Thoracic aorta (tissue), 2 donors: Measurements from ENCODE around the gene CAPZA2. TPM values are rescaled to one million over a fixed set of nuclear protein-coding genes. Genes with fewer than 3 reads are reported as not detected.

ENCODE experiments used
- ATAC-seq: fragments of 150-250 bp; one replicate; pipeline ENCODE4 v1.8.0; 2017; ENCODE audit warnings: low read depth; ENCODE audit not compliant: insufficient number of reproducible peaks, low FRiP score
- DNase-seq: peaks from one replicate; pipeline ENCODE4 v3.0.0-alpha.2; 2020; ENCODE audit warnings: low spot score
- H3K27ac ChIP-seq, 2 donors: fragments of 200-600 bp; sonication (generic); 1 replicate in 1 of 2; 2 replicates in 1 of 2; pipeline ENCODE4 v1.5.1; 2016; ENCODE audit warnings: mild to moderate bottlenecking in 2 of 2, moderate library complexity in 2 of 2
- H3K27me3 ChIP-seq: fragments of 200-600 bp; sonication (generic); replicated peaks from 2 replicates; pipeline ENCODE4 v1.6.0; 2016; ENCODE audit warnings: mild to moderate bottlenecking; ENCODE audit not compliant: insufficient read depth
- H3K36me3 ChIP-seq: fragments of 200-600 bp; sonication (generic); one replicate; pipeline ENCODE4 v1.5.1; 2016
- H3K4me1 ChIP-seq, 2 donors: fragments of 200-600 bp; sonication (generic); 1 replicate in 1 of 2; 2 replicates in 1 of 2; pipeline versions ENCODE4 v1.5.1 to v1.6.0; 2016; ENCODE audit warnings: low read depth in 2 of 2, mild to moderate bottlenecking in 1 of 2; ENCODE audit not compliant: control insufficient read depth in 1 of 2
- H3K4me3 ChIP-seq: fragments of 200-600 bp; sonication (generic); 2 replicates; pipeline ENCODE4 v1.5.1; 2016; ENCODE audit warnings: mild to moderate bottlenecking
- H3K9me3 ChIP-seq: fragments of 200-600 bp; sonication (generic); 2 replicates; pipeline ENCODE4 v1.5.1; 2016
- CTCF ChIP-seq: fragments of 200-600 bp; sonication (generic); IDR thresholded peaks from one replicate; pipeline ENCODE4 v1.5.1; 2019; ENCODE audit warnings: antibody characterized with exemption
- total RNA-seq, 2 donors: library from RNA; depleted of rRNA; stranded (reverse); fragments of >200 nt; gene quantifications; one replicate each; pipeline versions ENCODE4 v1.1.0 to v1.2.3, GENCODE V29; 2016

The CAPZA2 gene
- total RNA-seq, 2 donors from 2014 or later = 69.0 to 141 TPM

GRCh38 chr7:116842371-116842770 is 20.0 kb upstream of the CAPZA2 start:
- no peak for ATAC-seq
- TF ChIP-seq CTCF = no peak
- H3K36me3 ChIP-seq = no peaks in the 10 kb centered on the region
- H3K27me3 ChIP-seq = no peaks in the 10 kb centered on the region
- no peaks in the 10 kb centered on the region for H3K4me1 ChIP-seq
- H3K9me3 ChIP-seq = no peaks in the 10 kb centered on the region
- H3K27ac ChIP-seq = no peak overlapping the region
- no peak for DNase-seq
- no peak overlapping the region for H3K4me3 ChIP-seq

- peak overlapping the region; percentile 9 to 50 for H3K27ac ChIP-seq
- no peak for TF ChIP-seq CTCF
- no peaks in the 10 kb centered on the region for H3K27me3 ChIP-seq
- ATAC-seq (no peak), DNase-seq (no peak)
- peak overlapping the region; percentile 70 for H3K4me3 ChIP-seq
- H3K36me3 ChIP-seq = no peaks in the 10 kb centered on the region
- H3K4me1 ChIP-seq = no peaks in the 10 kb centered on the region
- no peaks in the 10 kb centered on the region for H3K9me3 ChIP-seq
Observed at GRCh38 chr7:116843378-116843777, 19.0 kb upstream of the CAPZA2 start.

- no peak for TF ChIP-seq CTCF
- Histone ChIP-seq H3K9me3 (no peaks in the 10 kb centered on the region), H3K4me1 (no peaks in the 10 kb centered on the region), H3K4me3 (no peak overlapping the region), H3K27ac (no peak overlapping the region), H3K27me3 (no peaks in the 10 kb centered on the region), H3K36me3 (no peaks in the 10 kb centered on the region)
- ATAC-seq (no peak), DNase-seq (no peak)
Observed at GRCh38 chr7:116851175-116851574, 11.2 kb upstream of the CAPZA2 start.

- DNase-seq = no peak
- H3K4me1 ChIP-seq = no peaks in the 10 kb centered on the region
- no peak overlapping the region for H3K27ac ChIP-seq
- ATAC-seq = no peak
- H3K4me3 ChIP-seq = no peak overlapping the region
- no peaks in the 10 kb centered on the region for H3K27me3 ChIP-seq
- no peaks in the 10 kb centered on the region for H3K9me3 ChIP-seq
- TF ChIP-seq CTCF = no peak
- no peaks in the 10 kb centered on the region for H3K36me3 ChIP-seq
Observed at GRCh38 chr7:116851671-116852070, 10.7 kb upstream of the CAPZA2 start.

- DNase-seq (no peak), ATAC-seq (no peak)
- Histone ChIP-seq H3K27ac (no peak overlapping the region), H3K4me1 (no peaks in the 10 kb centered on the region), H3K4me3 (no peak overlapping the region), H3K36me3 (no peaks in the 10 kb centered on the region), H3K27me3 (no peaks in the 10 kb centered on the region), H3K9me3 (no peaks in the 10 kb centered on the region)
- no peak for TF ChIP-seq CTCF
Observed at GRCh38 chr7:116854132-116854531, 8.3 kb upstream of the CAPZA2 start.
